ENCODE measurements around the gene NPY4R. TPM values are rescaled to one million over a fixed set of nuclear protein-coding genes. Genes with fewer than 3 reads are reported as not detected.
"Not testable (repeated sequence)": the region's sequence is repeated elsewhere in the genome, so short reads cannot be mapped to it uniquely, and the experiment has no call there.

NPY4R gene
- polyA plus RNA-seq, 3 donors: not detected

DNA sequence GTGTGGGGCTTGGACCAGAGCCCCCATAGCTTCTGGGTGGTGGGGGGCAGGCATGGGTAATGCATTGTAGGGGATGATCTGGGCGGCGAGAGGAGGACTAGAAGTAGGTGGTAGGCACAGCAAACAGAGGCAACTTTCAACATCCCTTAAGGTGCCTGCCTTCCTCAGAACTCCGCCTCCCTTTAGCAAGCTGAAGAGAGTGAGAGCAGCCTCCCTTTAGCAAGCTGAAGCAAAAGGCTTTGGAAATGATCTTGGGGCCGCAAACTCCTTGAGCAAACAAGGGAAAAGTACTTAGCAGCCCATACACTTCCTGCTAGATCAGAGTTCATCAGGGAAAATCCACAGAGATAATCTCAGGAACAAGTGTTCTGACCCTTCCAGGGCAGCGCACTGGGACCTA lies 18.3 kb downstream of the NPY4R start:
- WGBS (ENCODE audit: insufficient coverage): no CpG with 5 or more reads among the region's 5 CpGs
- intact Hi-C loops (cut with micrococcal nuclease); H3K4me3 Mint-ChIP-seq; H3K27ac Mint-ChIP-seq; H3K4me1 Mint-ChIP-seq; H3K36me3 Mint-ChIP-seq; H3K27me3 ChIP-seq (ENCODE audit: control insufficient read depth in 2 of 2, insufficient read depth in 2 of 2, low read length in 2 of 2); H3K9me3 ChIP-seq (replicated peaks in 1 of 2; ENCODE audit: control insufficient read depth in 1 of 2, insufficient read depth in 1 of 2, low read length in 2 of 2); H3K27ac ChIP-seq (ENCODE audit: low read depth in 1 of 2, low read length in 2 of 2); H3K9ac ChIP-seq (ENCODE audit: insufficient read depth, low read length, poor library complexity, severe bottlenecking); H3K4me3 ChIP-seq (replicated peaks in 1 of 3; ENCODE audit: low read depth in 2 of 3, low read length in 3 of 3); H4K20me1 ChIP-seq (ENCODE audit: insufficient read depth, low read length); H3K9me3 Mint-ChIP-seq; H3K4me2 ChIP-seq (replicated peaks; ENCODE audit: extremely low read depth, low read length, poor library complexity, severe bottlenecking); H3K27me3 Mint-ChIP-seq (ENCODE audit: low read depth in 3 of 3); H2AFZ ChIP-seq (ENCODE audit: insufficient read depth, low read depth, low read length, poor library complexity, severe bottlenecking); H3K36me3 ChIP-seq (replicated peaks in 1 of 2; ENCODE audit: control insufficient read depth in 1 of 2, insufficient read depth in 2 of 2, low read length in 2 of 2); H3K4me1 ChIP-seq (ENCODE audit: control insufficient read depth in 1 of 2, insufficient read depth in 2 of 2, low read length in 2 of 2); H3K79me2 ChIP-seq (ENCODE audit: insufficient read depth, low read length); DNase-seq: not testable (repeated sequence)

DNA sequence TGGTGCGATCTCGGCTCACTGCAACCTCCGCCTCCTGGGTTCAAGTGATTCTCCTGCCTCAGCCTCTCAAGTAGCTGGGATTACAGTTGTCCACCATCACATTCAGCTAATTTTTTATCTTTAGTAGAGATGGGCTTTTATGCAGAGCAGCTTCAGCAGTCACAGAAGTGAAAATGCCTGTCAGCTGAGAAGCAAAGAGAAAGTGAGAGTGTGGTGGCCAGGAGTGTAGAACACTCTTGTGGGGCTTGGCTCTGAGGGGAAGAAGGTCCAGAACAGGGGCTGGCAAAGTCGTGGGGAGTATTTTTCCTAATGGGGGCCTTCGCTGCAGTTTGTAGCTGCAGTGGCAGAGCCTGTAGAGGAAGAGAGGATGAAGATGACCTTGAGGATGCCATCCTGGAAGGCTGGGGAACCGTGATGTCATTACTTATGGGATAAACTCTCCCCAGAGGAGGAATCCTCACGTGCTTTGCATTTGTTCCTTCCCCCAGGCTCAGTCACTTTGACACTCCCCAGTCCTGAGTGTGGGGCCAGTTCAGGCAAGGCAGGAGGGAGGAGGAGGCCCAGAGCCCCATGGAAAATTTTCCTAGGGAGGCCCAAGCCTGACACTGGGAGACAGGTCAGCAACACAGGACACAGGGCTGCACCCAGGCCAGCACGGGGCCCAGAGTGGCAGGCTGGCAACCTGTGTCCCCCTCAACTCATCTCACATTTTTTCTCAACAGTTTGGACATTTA lies 20.2 kb downstream of the NPY4R start:
- H3K27me3 Mint-ChIP-seq (ENCODE audit: low read depth in 3 of 3); H3K4me3 Mint-ChIP-seq; H3K36me3 Mint-ChIP-seq; H3K9ac ChIP-seq (ENCODE audit: insufficient read depth, low read length, poor library complexity, severe bottlenecking); H3K9me3 ChIP-seq (replicated peaks in 1 of 2; ENCODE audit: control insufficient read depth in 1 of 2, insufficient read depth in 1 of 2, low read length in 2 of 2); H3K27me3 ChIP-seq (ENCODE audit: control insufficient read depth in 2 of 2, insufficient read depth in 2 of 2, low read length in 2 of 2); H2AFZ ChIP-seq (ENCODE audit: insufficient read depth, low read depth, low read length, poor library complexity, severe bottlenecking); H3K27ac ChIP-seq (ENCODE audit: low read depth in 1 of 2, low read length in 2 of 2); intact Hi-C loops (cut with micrococcal nuclease); H3K36me3 ChIP-seq (replicated peaks in 1 of 2; ENCODE audit: control insufficient read depth in 1 of 2, insufficient read depth in 2 of 2, low read length in 2 of 2); H3K4me3 ChIP-seq (replicated peaks in 1 of 3; ENCODE audit: low read depth in 2 of 3, low read length in 3 of 3); H3K27ac Mint-ChIP-seq; DNase-seq; H3K9me3 Mint-ChIP-seq; H4K20me1 ChIP-seq (ENCODE audit: insufficient read depth, low read length); H3K79me2 ChIP-seq (ENCODE audit: insufficient read depth, low read length); H3K4me1 Mint-ChIP-seq; H3K4me1 ChIP-seq (ENCODE audit: control insufficient read depth in 1 of 2, insufficient read depth in 2 of 2, low read length in 2 of 2); H3K4me2 ChIP-seq (replicated peaks; ENCODE audit: extremely low read depth, low read length, poor library complexity, severe bottlenecking): not testable (repeated sequence)
- WGBS (ENCODE audit: insufficient coverage): no CpG with 5 or more reads among the region's 8 CpGs

GRCh38 chr10:46443422-46443821 lies 22.3 kb downstream of the NPY4R start:
- H3K9me3 Mint-ChIP-seq; H3K27me3 Mint-ChIP-seq (ENCODE audit: low read depth in 3 of 3); H4K20me1 ChIP-seq (ENCODE audit: insufficient read depth, low read length); H3K4me3 Mint-ChIP-seq; H3K9me3 ChIP-seq (replicated peaks in 1 of 2; ENCODE audit: control insufficient read depth in 1 of 2, insufficient read depth in 1 of 2, low read length in 2 of 2); H3K27me3 ChIP-seq (ENCODE audit: control insufficient read depth in 2 of 2, insufficient read depth in 2 of 2, low read length in 2 of 2); H3K9ac ChIP-seq (ENCODE audit: insufficient read depth, low read length, poor library complexity, severe bottlenecking); H3K27ac ChIP-seq (ENCODE audit: low read depth in 1 of 2, low read length in 2 of 2); DNase-seq; intact Hi-C loops (cut with micrococcal nuclease); H3K36me3 Mint-ChIP-seq; H3K4me1 Mint-ChIP-seq; H3K4me1 ChIP-seq (ENCODE audit: control insufficient read depth in 1 of 2, insufficient read depth in 2 of 2, low read length in 2 of 2); H3K4me3 ChIP-seq (replicated peaks in 1 of 3; ENCODE audit: low read depth in 2 of 3, low read length in 3 of 3); H3K27ac Mint-ChIP-seq; H3K36me3 ChIP-seq (replicated peaks in 1 of 2; ENCODE audit: control insufficient read depth in 1 of 2, insufficient read depth in 2 of 2, low read length in 2 of 2); H3K4me2 ChIP-seq (replicated peaks; ENCODE audit: extremely low read depth, low read length, poor library complexity, severe bottlenecking); H3K79me2 ChIP-seq (ENCODE audit: insufficient read depth, low read length); H2AFZ ChIP-seq (ENCODE audit: insufficient read depth, low read depth, low read length, poor library complexity, severe bottlenecking): not testable (repeated sequence)
- WGBS (ENCODE audit: insufficient coverage): no CpG with 5 or more reads among the region's 1 CpG

DNA sequence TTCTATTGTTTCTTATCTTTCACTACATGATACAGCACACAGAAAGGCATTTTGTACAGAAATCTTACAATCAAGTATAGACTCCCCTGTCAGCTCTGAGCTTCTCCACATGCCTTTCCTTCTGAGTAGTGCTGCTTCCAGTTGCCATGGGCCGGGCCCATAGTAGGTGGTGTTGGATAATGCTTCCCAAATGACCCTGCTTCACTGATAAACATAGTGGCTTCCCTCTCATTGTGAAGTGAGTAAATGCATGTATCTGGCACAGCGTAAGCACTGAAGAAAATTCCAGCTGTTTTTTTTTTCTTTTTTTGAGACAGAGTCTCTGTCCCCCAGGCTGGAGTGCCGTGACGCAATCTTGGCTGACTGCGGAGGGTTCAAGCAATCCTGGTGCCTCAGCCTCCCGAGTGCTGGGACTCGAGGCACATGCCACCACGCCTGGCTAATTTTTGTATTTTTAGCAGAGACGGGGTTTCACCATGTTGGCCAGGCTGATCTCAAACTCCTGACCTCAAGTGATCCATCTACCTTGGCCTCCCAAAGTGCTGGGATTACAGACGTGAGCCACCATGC lies 23.0 kb downstream of the NPY4R start:
- H3K36me3 ChIP-seq (replicated peaks in 1 of 2; ENCODE audit: control insufficient read depth in 1 of 2, insufficient read depth in 2 of 2, low read length in 2 of 2); H3K4me2 ChIP-seq (replicated peaks; ENCODE audit: extremely low read depth, low read length, poor library complexity, severe bottlenecking); H3K9me3 Mint-ChIP-seq; H3K4me3 Mint-ChIP-seq; H3K27me3 Mint-ChIP-seq (ENCODE audit: low read depth in 3 of 3); DNase-seq; H3K4me1 ChIP-seq (ENCODE audit: control insufficient read depth in 1 of 2, insufficient read depth in 2 of 2, low read length in 2 of 2); H3K36me3 Mint-ChIP-seq; H3K4me3 ChIP-seq (replicated peaks in 1 of 3; ENCODE audit: low read depth in 2 of 3, low read length in 3 of 3); H3K27me3 ChIP-seq (ENCODE audit: control insufficient read depth in 2 of 2, insufficient read depth in 2 of 2, low read length in 2 of 2); H3K4me1 Mint-ChIP-seq; H3K9me3 ChIP-seq (replicated peaks in 1 of 2; ENCODE audit: control insufficient read depth in 1 of 2, insufficient read depth in 1 of 2, low read length in 2 of 2); intact Hi-C loops (cut with micrococcal nuclease); H3K79me2 ChIP-seq (ENCODE audit: insufficient read depth, low read length); H3K9ac ChIP-seq (ENCODE audit: insufficient read depth, low read length, poor library complexity, severe bottlenecking); H3K27ac ChIP-seq (ENCODE audit: low read depth in 1 of 2, low read length in 2 of 2); H4K20me1 ChIP-seq (ENCODE audit: insufficient read depth, low read length); H2AFZ ChIP-seq (ENCODE audit: insufficient read depth, low read depth, low read length, poor library complexity, severe bottlenecking); H3K27ac Mint-ChIP-seq: not testable (repeated sequence)
- WGBS (ENCODE audit: insufficient coverage): 80% methylated on average over 1 of the region's 10 CpGs
